OCI-M1 (cell line): ENCODE data around the gene C2orf42.
"Not testable (repeated sequence)": the region's sequence is repeated elsewhere in the genome, so short reads cannot be mapped to it uniquely, and the experiment has no call there.

Experiments used
- DNase-seq: peaks from one replicate; lab custom pipeline; 2025; lab: John Stamatoyannopoulos, UW

C2orf42 gene

DNA sequence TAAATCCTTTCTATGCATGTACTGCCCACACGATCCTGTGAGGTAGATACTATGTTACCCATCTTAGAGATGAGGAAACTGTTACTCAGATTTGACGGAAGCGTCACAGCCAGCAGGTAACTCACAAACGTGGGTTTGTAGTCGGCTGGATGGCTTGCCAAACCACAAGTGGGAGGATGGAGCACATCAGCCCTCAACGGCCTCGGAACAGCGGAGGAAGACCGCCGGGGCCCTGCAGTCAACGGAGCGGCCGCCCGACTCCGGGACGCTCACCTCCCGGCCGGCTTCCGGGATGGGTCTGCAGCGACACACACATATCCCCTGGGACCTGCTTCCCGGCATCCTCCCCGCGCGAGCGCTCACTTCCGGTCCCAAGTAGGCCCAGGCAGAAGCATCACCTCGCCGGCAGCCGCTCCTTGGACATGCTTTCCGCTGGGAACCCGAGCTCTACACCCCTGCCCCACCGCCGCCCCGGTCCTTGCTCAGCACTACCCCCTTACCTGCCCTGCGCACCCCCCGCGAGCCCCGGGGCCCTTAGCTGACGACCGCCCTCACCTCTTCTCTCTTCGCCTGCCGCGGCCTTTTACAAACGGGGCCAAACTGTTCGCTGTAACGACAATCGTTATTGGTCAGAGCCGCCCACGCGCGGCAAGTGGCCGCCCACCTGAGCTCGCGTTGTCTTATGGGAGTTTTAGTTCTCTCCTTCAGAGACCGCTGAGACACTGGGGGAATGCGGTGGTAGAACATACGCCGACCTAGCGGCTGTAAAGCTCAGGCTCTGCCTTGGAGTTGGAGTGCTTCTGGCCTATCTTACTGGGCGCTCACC, at the start of gene C2orf42:
C2orf42 (minus strand) TSS at position 602 of the 826 bp plus-strand sequence. CDS start 9,034 bp downstream, outside the sequence.
- peak; percentile 96 for DNase-seq

DNA sequence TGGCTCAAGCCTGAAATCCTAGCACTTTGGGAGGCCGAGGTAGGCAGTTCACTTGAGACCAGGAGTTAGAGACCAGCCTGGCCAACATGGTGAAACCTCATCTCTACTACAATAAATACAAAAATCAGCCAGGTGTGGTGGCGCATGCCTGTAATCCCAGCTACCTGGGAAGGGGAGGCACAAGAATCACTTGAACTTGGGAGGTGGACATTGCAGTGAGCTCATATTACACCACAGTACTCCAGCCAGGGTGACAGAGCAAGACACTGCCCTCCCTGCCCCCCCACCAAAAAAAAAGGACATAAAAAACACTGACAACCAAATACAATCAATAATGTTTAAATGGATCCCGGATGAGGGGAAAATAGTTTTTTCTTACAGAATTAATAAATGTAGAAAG, 49.8 kb upstream of the C2orf42 start:
- DNase-seq: no peak

- no peak for DNase-seq
These were observed 43.1 kb upstream of the C2orf42 start for GRCh38 chr2:70233926-70234325.

- no peak for DNase-seq
These were observed 36.0 kb upstream of the C2orf42 start for GRCh38 chr2:70226781-70227180.

GRCh38 chr2:70223305-70223704, 32.5 kb upstream of the C2orf42 start:
- not testable (repeated sequence) for DNase-seq

- no peak for DNase-seq
These were observed 24.2 kb upstream of the C2orf42 start for GRCh38 chr2:70214953-70215549.

- DNase-seq: no peak
These were observed 23.5 kb upstream of the C2orf42 start for GRCh38 chr2:70214365-70214764.

- no peak for DNase-seq
These were observed 21.6 kb upstream of the C2orf42 start for GRCh38 chr2:70212298-70212932.

- no peak for DNase-seq
These were observed 20.8 kb upstream of the C2orf42 start for GRCh38 chr2:70211595-70211994.

DNA sequence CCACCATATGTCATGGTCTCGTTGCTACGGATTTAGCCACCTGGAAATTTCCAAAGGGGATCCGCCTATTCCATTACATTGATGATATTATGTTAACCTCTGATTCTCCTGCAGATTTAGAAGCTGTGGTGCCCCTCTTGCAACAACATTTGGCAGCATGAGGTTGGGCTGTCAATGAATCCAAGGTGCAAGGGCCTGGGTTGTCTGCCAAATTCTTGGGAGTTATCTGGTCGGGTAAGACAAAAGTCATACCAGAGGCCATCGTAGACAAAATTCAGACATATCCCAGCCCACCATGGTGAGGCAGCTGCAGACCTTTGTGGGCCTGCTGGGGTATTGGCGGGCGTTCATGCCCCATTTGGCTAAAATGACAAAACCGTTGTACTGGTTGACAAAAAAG, 13.6 kb upstream of the C2orf42 start:
- DNase-seq: no peak

DNA sequence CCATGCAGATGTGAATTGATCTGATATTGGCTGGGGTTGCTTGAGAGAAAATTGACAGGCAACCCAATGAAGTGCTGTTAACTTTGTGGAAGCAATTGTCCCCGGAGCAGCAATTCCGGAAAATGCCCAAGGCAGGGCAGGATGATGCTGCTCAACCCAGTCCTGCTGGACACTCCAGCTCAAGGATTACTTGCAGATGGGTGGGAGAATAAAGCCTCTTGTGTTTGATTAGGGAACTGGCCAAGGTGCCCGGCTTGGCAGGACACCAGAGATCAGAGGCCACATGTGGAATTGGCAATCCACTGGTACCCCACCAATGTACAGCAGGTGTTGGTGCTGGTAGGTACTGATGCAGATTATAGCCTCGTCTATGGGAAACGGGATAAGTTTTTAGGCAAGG, 12.3 kb upstream of the C2orf42 start:
- no peak for DNase-seq

- no peak for DNase-seq
These were observed 11.5 kb upstream of the C2orf42 start for GRCh38 chr2:70202236-70202806.

GRCh38 chr2:70201831-70202230, 11.0 kb upstream of the C2orf42 start:
- DNase-seq: no peak

DNA sequence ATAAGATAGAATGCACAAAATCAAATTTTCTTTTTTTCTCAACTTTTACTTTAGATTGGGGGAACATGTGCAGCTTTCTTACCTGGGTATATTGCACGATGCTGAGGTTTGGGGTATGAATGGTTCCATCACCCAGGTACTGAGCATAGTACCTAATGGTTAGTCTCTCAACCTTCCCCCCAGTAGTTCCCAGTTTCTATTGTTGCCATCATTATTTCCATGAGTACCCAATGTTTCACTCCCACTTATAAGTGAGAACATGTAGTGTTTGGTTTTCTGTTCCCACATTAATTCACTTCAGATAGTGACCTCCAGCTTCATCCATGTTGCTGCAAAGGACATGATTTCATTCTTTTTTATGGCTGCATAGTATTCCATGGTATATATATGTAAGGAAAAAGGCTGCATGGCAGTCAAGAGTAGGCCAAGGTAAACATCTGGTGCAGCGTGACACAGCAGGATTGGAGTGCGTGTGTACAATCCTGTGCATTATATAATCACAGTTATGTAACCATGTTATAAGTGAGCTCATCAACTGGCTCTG, 10.5 kb upstream of the C2orf42 start:
- DNase-seq: no peak

GRCh38 chr2:70199320-70199864, 8.6 kb upstream of the C2orf42 start:
- peak; percentile 22 for DNase-seq

DNA sequence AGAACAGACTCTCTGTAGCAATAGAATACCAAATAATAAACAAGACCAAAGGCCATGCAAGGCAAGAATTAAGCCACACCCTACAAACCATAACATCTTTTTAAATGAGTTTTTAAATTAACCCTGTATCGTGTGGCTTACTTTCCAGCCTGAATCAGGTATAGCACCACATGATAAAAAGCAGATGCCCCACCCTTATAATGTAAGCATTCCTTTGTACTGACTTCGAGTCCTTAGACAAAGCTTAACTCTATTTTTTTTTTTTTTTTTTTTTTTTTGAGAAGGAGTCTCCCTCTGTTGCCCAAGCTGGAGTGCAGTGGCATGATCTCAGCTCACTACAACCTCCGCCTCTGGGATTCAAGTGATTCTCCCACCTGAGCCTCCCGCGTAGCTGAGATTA, 1.7 kb upstream of the C2orf42 start:
- no peak for DNase-seq

DNA sequence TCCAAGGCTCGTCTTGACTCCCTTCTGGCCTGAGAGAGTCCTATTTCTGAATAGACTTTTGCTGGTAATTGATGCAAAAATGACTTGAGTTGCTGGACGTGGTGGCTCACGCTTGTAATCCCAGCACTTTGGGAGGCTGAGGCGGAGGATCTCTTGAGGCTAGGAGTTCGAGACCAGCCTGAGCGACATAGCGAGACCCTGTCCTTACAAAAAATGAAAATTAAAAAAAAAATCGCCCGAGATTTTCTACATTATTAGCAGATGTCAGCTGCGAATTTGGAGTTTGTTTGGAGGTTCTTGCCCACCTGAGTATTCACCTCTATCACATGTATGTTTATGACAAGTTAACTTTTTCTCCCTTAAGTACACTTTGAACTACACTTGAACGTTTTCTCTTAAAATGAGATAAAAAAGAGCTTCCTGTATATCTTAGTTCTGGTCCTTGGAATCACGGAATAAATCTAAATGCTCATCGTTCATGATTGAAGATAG, 471 bp upstream of the C2orf42 start:
- DNase-seq: no peak

GRCh38 chr2:70188460-70188859, 2.4 kb downstream of the C2orf42 start:
- DNase-seq: no peak

GRCh38 chr2:70187170-70187569, 3.6 kb downstream of the C2orf42 start:
- not testable (repeated sequence) for DNase-seq

GRCh38 chr2:70182689-70183088, 8.1 kb downstream of the C2orf42 start:
- no peak for DNase-seq

- no peak for DNase-seq
These were observed 9.4 kb downstream of the C2orf42 start for GRCh38 chr2:70181363-70181956.

- DNase-seq: no peak
These were observed 17.3 kb downstream of the C2orf42 start for GRCh38 chr2:70173520-70173919.
